Thyroid gland (tissue), 4 donors: Measurements from ENCODE around the gene KDM2B.

ENCODE experiments used
- POLR2A ChIP-seq, 2 donors: fragments of 450-650 bp; IDR thresholded peaks; one replicate each; pipeline ENCODE4 v1.6.1; 2017; ENCODE audit warnings: antibody characterized with exemption in 2 of 2, mild to moderate bottlenecking in 2 of 2, moderate library complexity in 1 of 2
- TF ChIP-seq, protein P1 (sequence below), 6 experiments: fragments of 200-600 bp in 3 of 6; fragments of 450-650 bp in 3 of 6; sonication (generic) in 3 of 6; IDR thresholded peaks; one replicate each; pipeline ENCODE4 v1.5.1; 2016 to 2019; ENCODE audit warnings: antibody characterized with exemption in 6 of 6, mild to moderate bottlenecking in 2 of 6, inconsistent platforms in 1 of 6, moderate library complexity in 1 of 6

DNA sequence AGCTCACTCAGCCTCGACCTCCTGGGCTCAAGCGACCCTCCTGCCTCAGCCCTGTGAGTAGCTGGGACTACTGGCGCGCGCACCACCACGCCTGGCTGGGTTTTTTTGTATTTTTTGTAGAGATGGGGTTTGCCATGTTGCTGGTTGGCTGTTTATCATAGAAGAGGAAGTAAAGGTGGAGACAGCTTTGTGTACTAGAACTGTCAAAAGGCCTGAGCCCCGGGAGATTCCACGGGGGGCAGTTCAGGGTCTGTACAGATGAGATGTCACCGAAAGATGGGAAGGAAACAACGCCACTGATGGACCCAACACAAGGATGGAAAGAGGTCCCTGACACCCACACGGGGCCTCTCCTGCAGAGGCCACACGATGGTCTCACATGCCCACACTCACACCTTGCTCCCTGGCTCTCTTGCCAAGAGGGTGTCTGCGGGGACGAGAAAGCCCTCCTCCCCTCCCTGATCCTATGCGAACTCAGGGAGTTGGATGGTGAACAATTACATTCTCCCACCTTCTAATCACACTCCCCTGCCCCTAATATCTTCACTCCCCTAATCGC is 66.6 kb downstream of the KDM2B start:
- TF ChIP-seq, protein P1, sequence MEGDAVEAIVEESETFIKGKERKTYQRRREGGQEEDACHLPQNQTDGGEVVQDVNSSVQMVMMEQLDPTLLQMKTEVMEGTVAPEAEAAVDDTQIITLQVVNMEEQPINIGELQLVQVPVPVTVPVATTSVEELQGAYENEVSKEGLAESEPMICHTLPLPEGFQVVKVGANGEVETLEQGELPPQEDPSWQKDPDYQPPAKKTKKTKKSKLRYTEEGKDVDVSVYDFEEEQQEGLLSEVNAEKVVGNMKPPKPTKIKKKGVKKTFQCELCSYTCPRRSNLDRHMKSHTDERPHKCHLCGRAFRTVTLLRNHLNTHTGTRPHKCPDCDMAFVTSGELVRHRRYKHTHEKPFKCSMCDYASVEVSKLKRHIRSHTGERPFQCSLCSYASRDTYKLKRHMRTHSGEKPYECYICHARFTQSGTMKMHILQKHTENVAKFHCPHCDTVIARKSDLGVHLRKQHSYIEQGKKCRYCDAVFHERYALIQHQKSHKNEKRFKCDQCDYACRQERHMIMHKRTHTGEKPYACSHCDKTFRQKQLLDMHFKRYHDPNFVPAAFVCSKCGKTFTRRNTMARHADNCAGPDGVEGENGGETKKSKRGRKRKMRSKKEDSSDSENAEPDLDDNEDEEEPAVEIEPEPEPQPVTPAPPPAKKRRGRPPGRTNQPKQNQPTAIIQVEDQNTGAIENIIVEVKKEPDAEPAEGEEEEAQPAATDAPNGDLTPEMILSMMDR (IDR thresholded peaks at IDR 0.05), result no peak
- TF ChIP-seq POLR2A (IDR thresholded peaks at IDR 0.05), result no peak
